ENCODE results near the gene HLTF. TPM values are rescaled to one million over a fixed set of nuclear protein-coding genes. Genes with fewer than 3 reads are reported as not detected.

The HLTF gene
- total and polyA plus RNA-seq, 2 experiments from 2014 or later, result 89.5 to 146 TPM

DNA sequence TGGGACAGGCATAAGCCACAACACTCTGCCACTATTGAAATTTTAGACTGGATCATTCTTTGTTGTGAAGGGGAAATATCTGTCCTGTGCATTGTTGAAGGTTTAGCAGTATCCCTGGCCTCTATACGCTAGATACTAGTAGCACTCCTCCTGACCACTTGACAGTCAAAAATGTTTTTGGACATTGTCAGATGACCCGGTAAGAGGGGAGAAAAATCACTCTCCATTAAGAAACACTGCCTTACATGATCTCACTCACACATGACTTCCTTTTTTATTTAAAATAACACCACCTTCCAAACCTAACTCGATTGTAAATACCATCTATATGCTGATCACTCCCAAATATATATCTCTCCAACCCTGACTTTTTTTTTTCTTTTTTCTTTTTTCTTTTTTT is 15.3 kb upstream of the HLTF start (continued):
- TF ChIP-seq, protein P1, sequence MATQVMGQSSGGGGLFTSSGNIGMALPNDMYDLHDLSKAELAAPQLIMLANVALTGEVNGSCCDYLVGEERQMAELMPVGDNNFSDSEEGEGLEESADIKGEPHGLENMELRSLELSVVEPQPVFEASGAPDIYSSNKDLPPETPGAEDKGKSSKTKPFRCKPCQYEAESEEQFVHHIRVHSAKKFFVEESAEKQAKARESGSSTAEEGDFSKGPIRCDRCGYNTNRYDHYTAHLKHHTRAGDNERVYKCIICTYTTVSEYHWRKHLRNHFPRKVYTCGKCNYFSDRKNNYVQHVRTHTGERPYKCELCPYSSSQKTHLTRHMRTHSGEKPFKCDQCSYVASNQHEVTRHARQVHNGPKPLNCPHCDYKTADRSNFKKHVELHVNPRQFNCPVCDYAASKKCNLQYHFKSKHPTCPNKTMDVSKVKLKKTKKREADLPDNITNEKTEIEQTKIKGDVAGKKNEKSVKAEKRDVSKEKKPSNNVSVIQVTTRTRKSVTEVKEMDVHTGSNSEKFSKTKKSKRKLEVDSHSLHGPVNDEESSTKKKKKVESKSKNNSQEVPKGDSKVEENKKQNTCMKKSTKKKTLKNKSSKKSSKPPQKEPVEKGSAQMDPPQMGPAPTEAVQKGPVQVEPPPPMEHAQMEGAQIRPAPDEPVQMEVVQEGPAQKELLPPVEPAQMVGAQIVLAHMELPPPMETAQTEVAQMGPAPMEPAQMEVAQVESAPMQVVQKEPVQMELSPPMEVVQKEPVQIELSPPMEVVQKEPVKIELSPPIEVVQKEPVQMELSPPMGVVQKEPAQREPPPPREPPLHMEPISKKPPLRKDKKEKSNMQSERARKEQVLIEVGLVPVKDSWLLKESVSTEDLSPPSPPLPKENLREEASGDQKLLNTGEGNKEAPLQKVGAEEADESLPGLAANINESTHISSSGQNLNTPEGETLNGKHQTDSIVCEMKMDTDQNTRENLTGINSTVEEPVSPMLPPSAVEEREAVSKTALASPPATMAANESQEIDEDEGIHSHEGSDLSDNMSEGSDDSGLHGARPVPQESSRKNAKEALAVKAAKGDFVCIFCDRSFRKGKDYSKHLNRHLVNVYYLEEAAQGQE (IDR thresholded peaks at IDR 0.05; ENCODE audit: unreplicated experiment), result no peak
- TF ChIP-seq CREB1 (CRISPR knock-in tag; IDR thresholded peaks at IDR 0.05; ENCODE audit: low read depth), result no peak
- TF ChIP-seq ZNF331 (CRISPR knock-in tag; IDR thresholded peaks at IDR 0.05; ENCODE audit: low read depth), result no peak

DNA sequence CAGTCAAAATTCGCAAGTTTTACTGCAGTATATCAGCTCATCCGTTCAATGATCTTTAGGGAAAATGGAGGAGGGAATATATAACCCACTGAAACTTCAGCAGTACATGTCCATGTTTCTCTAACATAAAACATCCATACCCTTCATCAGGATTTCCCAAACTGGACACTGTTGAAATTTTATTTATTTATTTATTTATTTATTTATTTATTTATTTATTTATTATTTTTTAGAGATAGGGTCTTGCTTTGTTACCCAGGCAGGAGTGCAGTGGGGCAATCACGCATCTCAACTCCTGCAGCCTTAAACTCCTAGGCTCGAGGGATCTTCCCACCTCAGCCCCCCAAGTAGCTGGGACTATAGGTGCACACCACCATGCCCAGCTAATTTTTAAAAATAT is 14.8 kb upstream of the HLTF start:
- ATAC-seq (no peak), DNase-seq (ENCODE audit: low spot score) (no peak)
- no peak for TF ChIP-seq EZH2 (IDR thresholded peaks at IDR 0.05; ENCODE audit: low read depth, unreplicated experiment)
- TF ChIP-seq, protein P2, sequence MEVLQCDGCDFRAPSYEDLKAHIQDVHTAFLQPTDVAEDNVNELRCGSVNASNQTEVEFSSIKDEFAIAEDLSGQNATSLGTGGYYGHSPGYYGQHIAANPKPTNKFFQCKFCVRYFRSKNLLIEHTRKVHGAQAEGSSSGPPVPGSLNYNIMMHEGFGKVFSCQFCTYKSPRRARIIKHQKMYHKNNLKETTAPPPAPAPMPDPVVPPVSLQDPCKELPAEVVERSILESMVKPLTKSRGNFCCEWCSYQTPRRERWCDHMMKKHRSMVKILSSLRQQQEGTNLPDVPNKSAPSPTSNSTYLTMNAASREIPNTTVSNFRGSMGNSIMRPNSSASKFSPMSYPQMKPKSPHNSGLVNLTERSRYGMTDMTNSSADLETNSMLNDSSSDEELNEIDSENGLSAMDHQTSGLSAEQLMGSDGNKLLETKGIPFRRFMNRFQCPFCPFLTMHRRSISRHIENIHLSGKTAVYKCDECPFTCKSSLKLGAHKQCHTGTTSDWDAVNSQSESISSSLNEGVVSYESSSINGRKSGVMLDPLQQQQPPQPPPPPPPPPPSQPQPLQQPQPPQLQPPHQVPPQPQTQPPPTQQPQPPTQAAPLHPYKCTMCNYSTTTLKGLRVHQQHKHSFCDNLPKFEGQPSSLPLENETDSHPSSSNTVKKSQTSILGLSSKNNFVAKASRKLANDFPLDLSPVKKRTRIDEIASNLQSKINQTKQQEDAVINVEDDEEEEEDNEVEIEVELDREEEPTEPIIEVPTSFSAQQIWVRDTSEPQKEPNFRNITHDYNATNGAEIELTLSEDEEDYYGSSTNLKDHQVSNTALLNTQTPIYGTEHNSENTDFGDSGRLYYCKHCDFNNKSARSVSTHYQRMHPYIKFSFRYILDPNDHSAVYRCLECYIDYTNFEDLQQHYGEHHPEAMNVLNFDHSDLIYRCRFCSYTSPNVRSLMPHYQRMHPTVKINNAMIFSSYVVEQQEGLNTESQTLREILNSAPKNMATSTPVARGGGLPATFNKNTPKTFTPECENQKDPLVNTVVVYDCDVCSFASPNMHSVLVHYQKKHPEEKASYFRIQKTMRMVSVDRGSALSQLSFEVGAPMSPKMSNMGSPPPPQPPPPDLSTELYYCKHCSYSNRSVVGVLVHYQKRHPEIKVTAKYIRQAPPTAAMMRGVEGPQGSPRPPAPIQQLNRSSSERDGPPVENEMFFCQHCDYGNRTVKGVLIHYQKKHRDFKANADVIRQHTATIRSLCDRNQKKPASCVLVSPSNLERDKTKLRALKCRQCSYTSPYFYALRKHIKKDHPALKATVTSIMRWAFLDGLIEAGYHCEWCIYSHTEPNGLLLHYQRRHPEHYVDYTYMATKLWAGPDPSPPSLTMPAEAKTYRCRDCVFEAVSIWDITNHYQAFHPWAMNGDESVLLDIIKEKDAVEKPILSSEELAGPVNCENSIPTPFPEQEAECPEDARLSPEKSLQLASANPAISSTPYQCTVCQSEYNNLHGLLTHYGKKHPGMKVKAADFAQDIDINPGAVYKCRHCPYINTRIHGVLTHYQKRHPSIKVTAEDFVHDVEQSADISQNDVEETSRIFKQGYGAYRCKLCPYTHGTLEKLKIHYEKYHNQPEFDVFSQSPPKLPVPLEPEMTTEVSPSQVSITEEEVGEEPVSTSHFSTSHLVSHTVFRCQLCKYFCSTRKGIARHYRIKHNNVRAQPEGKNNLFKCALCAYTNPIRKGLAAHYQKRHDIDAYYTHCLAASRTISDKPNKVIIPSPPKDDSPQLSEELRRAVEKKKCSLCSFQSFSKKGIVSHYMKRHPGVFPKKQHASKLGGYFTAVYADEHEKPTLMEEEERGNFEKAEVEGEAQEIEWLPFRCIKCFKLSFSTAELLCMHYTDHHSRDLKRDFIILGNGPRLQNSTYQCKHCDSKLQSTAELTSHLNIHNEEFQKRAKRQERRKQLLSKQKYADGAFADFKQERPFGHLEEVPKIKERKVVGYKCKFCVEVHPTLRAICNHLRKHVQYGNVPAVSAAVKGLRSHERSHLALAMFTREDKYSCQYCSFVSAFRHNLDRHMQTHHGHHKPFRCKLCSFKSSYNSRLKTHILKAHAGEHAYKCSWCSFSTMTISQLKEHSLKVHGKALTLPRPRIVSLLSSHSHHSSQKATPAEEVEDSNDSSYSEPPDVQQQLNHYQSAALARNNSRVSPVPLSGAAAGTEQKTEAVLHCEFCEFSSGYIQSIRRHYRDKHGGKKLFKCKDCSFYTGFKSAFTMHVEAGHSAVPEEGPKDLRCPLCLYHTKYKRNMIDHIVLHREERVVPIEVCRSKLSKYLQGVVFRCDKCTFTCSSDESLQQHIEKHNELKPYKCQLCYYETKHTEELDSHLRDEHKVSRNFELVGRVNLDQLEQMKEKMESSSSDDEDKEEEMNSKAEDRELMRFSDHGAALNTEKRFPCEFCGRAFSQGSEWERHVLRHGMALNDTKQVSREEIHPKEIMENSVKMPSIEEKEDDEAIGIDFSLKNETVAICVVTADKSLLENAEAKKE (CRISPR knock-in tag; IDR thresholded peaks at IDR 0.05), result no peak
- TF ChIP-seq, protein P3, sequence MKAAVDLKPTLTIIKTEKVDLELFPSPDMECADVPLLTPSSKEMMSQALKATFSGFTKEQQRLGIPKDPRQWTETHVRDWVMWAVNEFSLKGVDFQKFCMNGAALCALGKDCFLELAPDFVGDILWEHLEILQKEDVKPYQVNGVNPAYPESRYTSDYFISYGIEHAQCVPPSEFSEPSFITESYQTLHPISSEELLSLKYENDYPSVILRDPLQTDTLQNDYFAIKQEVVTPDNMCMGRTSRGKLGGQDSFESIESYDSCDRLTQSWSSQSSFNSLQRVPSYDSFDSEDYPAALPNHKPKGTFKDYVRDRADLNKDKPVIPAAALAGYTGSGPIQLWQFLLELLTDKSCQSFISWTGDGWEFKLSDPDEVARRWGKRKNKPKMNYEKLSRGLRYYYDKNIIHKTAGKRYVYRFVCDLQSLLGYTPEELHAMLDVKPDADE (IDR thresholded peaks at IDR 0.05), result no peak
- no peak for TF ChIP-seq ZNF331 (CRISPR knock-in tag; IDR thresholded peaks at IDR 0.05; ENCODE audit: low read depth)
- no peak for TF ChIP-seq CREB1 (CRISPR knock-in tag; IDR thresholded peaks at IDR 0.05; ENCODE audit: low read depth)
- no peak for TF ChIP-seq EZH2phosphoT487 (IDR thresholded peaks at IDR 0.05; ENCODE audit: unreplicated experiment)
- TF ChIP-seq, protein P1 (IDR thresholded peaks at IDR 0.05; ENCODE audit: unreplicated experiment), result no peak
- TF ChIP-seq JUNB (IDR thresholded peaks at IDR 0.05; ENCODE audit: unreplicated experiment), result no peak
- TF ChIP-seq NANOG (IDR thresholded peaks at IDR 0.05; ENCODE audit: borderline replicate concordance), result no peak
- Histone ChIP-seq H3K4me2 (no peak overlapping the region), H3K4me1 (ENCODE audit: insufficient read depth) (no peaks in the 10 kb centered on the region), H4K20me1 (replicated peaks; ENCODE audit: insufficient read depth) (no peaks in the 10 kb centered on the region), H2AFZ (no peak overlapping the region), H3K27me3 (ENCODE audit: insufficient read depth) (no peaks in the 10 kb centered on the region), H3K4me3 (no peak overlapping the region), H3K36me3 (ENCODE audit: insufficient read depth) (no peaks in the 10 kb centered on the region), H3F3A (replicated peaks; ENCODE audit: low read depth) (no peaks in the 10 kb centered on the region), H3K79me2 (replicated peaks; ENCODE audit: insufficient read depth) (no peaks in the 10 kb centered on the region), H3K27ac (ENCODE audit: low read depth) (no peak overlapping the region), H3K9me2 (ENCODE audit: insufficient read depth) (0 out of 2 replicates have a peak, but pooled peaks cover 4% of the 10 kb centered on the region)
- peaks cover 29% of the 10 kb centered on the region for H3K9me3 Mint-ChIP-seq
- peaks cover 26% of the 10 kb centered on the region for H3K36me3 Mint-ChIP-seq (ENCODE audit: low read depth)
- peaks cover 14% of the 10 kb centered on the region for H3K27me3 Mint-ChIP-seq (ENCODE audit: insufficient read depth, low read depth, poor library complexity)
- no peaks in the 10 kb centered on the region for H3K4me1 Mint-ChIP-seq
- no peak overlapping the region for H3K4me3 Mint-ChIP-seq
- H3K27ac Mint-ChIP-seq, result no peak overlapping the region

Data from GM23338 (cell line).